Thyroid gland (tissue), 4 donors: Measurements from ENCODE around the gene ASB7.

ENCODE experiments used
- POLR2A ChIP-seq, 2 donors: fragments of 450-650 bp; IDR thresholded peaks; one replicate each; pipeline ENCODE4 v1.6.1; 2017; ENCODE audit warnings: antibody characterized with exemption in 2 of 2, mild to moderate bottlenecking in 2 of 2, moderate library complexity in 1 of 2
- TF ChIP-seq, protein P1 (sequence below), 6 experiments: fragments of 200-600 bp in 3 of 6; fragments of 450-650 bp in 3 of 6; sonication (generic) in 3 of 6; IDR thresholded peaks; one replicate each; pipeline ENCODE4 v1.5.1; 2016 to 2019; ENCODE audit warnings: antibody characterized with exemption in 6 of 6, mild to moderate bottlenecking in 2 of 6, inconsistent platforms in 1 of 6, moderate library complexity in 1 of 6

GRCh38 chr15:100580414-100580813, 22.0 kb upstream of the ASB7 start:
- no peak for TF ChIP-seq POLR2A (IDR thresholded peaks at IDR 0.05)
- TF ChIP-seq, protein P1, sequence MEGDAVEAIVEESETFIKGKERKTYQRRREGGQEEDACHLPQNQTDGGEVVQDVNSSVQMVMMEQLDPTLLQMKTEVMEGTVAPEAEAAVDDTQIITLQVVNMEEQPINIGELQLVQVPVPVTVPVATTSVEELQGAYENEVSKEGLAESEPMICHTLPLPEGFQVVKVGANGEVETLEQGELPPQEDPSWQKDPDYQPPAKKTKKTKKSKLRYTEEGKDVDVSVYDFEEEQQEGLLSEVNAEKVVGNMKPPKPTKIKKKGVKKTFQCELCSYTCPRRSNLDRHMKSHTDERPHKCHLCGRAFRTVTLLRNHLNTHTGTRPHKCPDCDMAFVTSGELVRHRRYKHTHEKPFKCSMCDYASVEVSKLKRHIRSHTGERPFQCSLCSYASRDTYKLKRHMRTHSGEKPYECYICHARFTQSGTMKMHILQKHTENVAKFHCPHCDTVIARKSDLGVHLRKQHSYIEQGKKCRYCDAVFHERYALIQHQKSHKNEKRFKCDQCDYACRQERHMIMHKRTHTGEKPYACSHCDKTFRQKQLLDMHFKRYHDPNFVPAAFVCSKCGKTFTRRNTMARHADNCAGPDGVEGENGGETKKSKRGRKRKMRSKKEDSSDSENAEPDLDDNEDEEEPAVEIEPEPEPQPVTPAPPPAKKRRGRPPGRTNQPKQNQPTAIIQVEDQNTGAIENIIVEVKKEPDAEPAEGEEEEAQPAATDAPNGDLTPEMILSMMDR (IDR thresholded peaks at IDR 0.05) = no peak
